NCI-H2196 treated with DMSO at 0.1 percent for 48 hours (cell line): Measurements from ENCODE around the gene NAA35.
"Not testable (repeated sequence)": the region's sequence is repeated elsewhere in the genome, so short reads cannot be mapped to it uniquely, and the experiment has no call there.

Experiments
- DNase-seq: peaks from one replicate; lab custom pipeline; 2025; ENCODE audit not compliant: unreplicated experiment; lab: John Stamatoyannopoulos, UW

Gene NAA35

DNA sequence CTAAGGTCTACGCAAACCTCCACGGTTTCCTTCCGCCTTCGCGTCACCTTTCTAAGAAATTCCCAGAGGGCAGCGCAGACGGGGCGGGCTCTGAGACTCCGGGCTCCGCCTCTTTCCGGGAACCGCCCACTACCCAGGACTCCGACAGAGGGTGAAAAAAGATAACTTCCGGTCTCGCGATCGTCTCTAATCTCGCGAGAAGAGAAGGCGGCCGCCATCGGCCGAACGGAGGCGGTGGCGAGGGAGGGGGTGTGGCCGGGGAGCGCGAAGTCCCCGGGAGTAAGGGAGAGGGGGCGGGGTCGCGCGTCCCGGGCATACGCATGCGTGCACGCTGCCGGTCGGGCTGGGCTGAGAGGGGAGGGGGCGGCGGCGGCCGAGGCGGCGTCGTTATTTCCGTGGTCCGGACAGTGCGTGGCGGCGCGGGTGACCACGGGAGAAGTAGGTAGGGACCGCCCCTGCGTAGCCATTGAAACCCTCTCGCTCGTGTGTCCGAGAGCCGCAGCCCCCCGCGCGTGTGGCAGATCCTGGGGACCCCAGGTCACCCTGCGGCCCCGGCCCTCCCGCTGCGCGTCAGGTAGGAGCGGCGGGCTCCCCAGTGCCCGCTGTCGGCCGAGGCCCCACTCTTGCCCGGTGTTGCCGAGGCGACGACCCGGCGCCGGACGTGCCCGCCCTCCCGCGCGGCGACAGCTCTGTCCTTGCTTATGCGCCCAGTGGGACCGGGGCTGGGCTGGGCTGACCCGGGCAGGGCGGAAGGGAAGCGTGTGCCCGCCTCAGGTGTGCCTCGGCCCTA is at the start of gene NAA35:
Gene NAA35 (plus strand): TSS at position 315 of the 790 bp plus-strand sequence. CDS start 1,014 bp downstream, outside the sequence.
- DNase-seq, result peak; percentile 96

DNA sequence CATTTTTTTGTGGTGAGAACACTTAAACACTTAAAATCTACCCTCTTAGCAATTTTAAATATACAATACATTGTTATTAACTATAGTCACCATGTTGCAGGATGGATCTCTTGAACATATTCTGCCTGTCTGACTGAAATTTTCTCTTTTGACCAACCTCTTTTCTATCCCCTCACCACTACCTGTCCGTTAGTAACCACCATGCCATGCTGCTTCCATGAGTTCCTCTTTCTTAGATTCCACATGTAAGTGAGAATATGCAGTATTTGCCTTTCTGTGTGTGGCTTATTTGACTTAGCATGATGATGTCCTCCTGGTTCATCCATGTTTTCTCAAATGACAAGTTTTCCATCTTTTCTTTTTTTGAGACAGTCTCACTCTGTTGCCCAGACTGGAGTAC is 48.5 kb upstream of the NAA35 start:
- DNase-seq, result no peak

DNA sequence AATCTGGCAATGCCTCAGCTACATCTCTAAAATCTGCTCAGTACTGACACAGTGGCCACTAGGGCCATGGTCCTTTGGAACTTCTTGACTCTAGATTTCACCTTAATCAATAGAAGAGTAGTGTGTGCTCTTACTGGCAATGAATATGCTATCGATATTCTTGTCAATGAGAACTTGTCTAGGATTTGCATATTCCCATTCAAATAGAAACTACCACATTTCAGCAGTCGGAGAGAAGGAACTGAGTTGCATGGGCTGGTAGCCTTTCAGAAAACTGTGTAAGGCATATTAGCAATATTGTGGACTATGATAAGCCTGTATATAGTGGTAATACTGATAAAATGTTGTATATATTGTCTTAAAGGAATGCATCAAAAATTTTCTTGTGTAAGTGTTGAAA is 45.3 kb upstream of the NAA35 start:
- DNase-seq, result no peak

DNA sequence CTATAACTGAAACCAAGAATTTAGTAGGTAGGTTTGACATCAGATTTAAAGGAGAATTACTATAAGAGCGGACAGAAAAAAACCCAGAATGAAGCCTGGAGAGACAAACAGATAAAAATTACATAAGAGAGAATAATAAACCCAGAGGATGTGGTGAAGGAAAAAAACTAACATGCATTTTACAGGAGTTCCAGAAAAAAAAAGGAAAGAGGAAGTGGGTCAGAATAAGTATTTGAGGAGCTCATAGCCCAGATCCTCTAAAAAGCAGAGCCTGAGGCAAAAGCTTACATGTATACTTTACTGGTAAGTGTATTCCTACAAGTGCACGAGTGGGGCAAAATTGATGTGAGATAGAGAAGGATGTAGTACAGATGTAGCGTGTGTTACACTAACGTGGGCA is 43.1 kb upstream of the NAA35 start:
- no peak for DNase-seq

DNA sequence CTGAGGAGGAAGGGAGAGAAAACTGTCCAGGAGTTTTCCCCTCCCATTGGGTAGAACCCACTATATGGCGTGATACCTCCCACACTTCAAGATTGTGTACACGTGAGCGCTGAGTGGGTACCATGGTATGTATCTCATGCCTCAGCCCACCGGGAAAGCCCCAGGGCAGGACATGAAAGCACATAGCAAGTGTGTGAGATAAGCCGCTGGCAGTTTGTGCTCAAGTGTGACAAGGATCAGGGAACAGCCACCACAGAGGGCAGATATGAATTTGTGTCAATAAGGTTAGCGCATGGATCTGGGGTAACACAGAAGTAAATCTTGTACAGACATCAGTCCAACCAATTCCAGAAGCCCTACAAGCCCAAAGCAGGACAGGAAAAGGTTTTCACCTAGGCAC is 42.6 kb upstream of the NAA35 start:
- DNase-seq, result no peak

DNA sequence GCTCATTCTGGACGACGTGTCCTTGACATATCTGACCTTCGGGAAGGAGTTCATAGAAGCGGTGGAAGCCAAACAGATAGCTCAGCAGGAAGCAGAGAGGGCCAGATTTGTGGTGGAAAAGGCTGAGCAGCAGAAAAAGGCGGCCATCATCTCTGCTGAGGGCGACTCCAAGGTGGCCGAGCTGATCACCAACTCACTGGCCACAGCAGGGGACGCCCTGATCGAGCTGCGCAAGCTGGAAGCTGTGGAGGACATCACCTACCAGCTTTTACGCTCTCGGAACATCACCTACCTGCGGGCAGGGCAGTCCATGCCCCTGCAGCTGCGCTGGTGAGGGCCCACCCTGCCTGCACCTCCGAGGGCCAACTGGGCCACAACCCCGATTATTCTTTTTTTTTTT is 41.6 kb upstream of the NAA35 start:
- no peak for DNase-seq

DNA sequence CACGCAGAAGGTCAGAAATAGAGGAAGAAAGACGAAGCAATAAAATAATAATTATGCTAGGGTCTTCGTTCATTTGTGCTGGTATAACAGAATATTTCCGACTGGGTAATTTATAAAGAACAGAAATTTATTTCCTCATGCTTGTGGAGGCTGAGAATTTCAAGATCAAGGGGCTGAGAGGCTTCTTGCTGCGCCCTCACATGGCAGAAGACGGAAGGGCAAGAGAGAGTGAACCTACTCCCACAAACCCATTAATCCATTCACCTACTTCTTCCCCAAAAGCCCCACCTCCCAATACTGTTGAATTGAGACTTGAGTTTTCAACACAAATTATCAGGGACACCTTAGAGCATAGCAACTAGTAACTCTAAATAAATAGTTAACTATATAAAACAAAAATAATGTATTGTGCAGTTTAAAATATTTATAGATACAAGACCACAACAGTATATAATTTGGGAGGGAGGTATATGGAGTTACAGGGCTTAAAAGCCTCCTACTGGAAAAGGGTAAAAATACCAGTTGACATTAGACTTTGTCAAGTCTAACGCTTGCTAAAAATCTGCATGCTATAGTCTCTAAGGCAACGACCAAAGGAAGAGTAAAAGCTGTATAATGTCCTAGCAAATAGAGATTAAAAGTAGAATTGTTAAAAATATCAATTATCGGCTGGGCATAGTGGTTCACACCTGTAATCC is 40.3 kb upstream of the NAA35 start:
- DNase-seq, result no peak

DNA sequence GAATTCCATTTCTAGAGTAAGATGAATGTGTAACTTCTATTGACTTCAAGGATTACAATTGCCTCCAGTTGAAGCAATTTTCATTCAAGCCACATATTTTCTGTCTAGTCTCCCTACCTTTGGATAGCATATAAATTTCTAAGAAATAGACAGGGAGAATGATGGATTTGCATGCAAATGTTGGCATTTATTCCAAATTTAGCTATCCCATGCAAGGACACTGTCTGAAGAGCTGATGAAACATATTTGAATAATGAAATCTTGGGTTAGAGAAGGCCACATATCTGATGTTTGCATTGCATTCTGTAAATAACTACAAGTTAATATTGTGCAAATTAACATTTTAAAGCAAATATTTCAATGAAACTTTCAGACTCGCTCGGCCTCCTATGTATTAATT is 36.0 kb upstream of the NAA35 start:
- no peak for DNase-seq

DNA sequence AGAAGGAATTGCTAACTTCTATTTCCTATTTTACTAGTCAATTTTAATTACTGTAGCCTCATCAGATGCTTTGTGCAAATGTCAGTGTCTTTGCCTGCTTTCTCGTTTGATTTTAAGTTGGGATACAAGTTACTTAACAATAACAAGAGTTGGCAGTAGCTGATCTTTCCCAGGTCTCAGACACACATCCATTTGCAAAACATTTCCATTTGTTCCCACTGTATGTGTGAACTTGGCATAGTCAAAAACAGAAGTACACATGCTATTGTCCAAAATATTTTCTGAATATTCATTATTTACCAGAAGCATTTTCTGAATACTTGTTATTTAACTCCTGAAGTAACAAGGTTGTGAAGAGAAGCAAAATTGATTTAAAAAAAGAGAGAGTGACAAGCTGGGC is 35.0 kb upstream of the NAA35 start:
- no peak for DNase-seq

DNA sequence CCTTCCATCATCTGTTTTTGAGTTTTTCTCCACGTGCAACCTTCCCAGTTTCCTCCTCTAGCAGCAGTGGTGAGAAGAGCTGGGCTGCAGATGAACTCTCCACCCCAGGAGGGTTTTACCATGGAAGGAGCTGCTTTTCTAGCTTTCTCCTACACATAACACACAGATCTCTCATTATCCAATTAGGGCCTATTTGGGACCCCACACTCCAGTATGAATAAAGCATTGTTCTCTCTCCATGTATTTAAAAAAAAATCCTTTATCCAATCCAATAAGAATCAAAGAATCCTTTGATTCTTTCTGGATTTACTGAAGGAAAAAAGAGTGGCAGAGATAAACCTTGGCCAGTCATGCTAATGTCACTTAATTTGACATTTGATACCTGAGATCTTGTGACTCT is 31.6 kb upstream of the NAA35 start:
- DNase-seq, result no peak

DNA sequence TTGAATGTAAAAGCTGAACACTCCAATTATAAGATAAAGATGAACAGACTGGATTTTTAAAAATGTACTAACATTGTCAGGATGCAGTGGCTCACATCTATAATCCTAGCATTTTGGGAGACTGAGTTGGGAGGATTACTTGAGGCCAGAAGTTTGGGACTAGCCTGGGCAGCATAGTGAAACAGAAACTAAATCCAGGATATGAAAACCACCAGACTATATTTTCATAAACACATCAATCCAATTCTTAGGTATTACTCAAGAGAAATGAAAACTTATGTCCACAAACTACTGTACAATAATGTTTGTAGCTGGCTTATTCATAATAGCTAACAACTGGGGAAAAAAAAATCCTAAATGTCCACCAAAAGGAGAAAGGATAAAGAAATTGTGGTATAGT is 26.8 kb upstream of the NAA35 start:
- no peak for DNase-seq

DNA sequence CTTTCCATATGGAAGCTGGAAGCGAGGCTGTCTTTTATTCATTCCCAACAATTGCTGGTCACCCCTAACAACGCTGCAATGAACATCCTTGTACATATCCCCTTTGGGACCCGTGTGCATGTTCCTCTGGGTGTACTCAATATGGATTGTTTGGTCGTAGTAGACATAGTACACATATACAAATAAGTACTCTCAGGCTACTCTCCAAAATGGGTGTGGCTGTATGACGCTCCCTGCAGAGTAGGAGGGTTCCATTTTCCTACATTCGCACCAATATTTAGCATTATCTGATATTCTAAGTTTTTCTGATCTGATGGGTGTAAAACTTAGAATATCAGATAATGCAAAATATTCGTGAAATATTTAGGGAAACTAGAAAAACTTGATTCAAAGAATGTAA is 23.2 kb upstream of the NAA35 start:
- no peak for DNase-seq

DNA sequence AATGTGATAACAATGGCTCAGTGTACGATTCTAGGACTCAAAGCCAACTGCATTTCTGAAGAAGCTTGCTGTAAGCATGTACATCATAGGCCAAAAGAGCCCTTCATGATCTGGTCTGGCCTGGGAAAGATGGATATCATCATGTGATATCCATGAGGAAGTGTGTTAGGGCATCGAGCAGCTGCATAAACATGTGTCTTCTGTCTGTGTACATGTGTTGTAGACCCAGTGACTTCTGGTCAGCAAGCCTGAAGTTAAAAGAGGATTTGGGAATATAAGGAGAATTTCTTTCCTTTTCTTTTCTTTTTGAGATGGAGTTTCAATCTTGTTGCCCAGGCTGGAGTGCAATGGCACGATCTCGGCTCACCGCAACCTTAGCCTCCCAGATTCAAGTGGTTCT is 15.5 kb upstream of the NAA35 start:
- no peak for DNase-seq

DNA sequence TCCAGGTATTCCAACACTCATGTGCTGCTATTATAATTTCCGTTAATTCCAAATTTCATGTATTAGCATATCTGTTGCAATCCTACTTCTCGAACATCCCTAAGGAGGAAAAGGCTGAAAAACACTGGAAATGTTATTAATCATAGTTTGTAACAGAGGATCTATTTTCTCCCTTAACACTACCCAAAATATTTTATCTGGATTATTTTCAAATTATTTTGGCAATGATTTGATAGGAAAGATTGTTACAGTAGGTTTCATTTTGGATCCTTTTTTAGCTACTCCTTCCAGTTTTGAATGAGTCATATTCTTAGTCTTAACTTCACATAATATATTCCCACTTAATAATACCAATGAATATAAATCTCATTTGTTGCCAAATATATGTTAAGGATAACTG is 13.9 kb upstream of the NAA35 start:
- no peak for DNase-seq

DNA sequence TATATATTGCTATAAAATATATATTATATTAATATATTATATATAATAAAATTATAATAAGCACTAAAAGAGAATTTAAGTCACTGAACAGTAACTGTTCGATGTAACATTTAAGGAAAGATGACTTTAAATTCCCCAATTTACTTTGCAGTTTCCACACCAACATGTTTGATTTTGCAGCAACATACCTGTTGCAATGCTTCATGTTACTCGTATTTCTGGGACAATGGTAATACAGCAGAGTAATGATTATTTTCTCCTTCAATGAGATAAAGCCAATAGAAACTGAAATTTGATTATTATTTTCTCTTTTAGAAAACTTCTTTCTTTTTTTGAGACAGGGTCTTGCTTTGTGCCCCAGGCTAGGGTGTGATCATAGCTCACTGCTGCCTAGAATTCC is 9.5 kb upstream of the NAA35 start:
- DNase-seq, result no peak

DNA sequence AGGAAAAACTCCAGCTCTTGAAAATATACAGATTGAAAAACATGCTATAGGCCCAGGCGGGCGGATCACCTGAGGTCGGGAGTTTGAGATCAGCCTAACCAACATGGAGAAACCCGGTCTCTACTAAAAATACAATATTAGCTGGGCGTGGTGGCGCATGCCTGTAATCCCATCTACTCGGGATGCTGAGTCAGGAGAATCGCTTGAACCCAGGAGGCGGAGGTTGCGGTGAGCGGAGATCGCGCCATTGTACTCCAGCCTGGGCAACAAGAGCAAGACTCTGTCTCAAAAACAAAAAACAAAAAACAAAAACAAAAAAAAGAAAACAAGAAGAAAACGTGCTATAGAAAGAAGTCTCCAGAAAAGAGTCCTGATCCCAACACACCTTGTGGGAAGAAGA is 5.0 kb upstream of the NAA35 start:
- DNase-seq, result not testable (repeated sequence)

DNA sequence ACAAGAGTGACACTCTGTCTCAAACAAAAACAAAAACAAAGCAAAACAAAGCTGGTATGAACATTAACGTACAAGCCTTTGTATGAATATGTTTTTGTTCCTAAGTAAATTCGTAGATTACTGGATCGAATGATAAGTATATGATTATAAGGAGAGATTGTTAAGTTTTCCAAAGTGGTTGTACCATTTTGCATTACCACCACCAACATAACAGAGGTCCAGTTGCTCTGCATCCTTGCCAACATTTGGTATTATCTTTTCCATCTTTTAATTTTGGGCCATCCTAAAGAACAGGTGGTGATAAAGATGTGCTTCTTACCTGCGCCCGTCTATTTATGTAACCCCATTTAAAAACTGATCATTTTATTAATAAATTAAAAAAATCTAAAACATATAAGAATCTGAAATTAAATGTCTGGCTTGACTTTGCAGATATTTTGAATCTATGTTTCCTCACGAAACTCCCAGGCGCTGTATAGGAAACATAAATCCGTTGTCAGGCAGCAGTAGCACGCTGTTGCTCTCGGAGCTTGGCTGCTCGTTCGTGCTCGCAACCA is 593 bp upstream of the NAA35 start:
- DNase-seq, result no peak

DNA sequence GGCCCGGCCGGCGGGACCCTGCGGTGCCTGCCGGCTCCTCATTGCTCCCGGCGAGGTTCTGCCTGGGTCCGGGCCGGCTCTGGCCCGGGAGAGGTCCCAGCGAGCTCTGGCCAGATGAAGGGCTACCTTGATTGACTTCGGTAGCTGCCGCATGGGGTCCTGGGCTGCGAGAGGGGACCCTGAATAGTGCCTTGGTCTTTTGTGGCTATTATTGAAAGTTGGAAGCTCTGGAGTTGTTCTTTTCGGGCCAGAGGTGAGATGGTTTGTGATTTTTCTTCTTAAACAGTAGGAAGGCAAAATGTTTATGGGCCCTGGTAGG is 635 bp downstream of the NAA35 start:
- no peak for DNase-seq

DNA sequence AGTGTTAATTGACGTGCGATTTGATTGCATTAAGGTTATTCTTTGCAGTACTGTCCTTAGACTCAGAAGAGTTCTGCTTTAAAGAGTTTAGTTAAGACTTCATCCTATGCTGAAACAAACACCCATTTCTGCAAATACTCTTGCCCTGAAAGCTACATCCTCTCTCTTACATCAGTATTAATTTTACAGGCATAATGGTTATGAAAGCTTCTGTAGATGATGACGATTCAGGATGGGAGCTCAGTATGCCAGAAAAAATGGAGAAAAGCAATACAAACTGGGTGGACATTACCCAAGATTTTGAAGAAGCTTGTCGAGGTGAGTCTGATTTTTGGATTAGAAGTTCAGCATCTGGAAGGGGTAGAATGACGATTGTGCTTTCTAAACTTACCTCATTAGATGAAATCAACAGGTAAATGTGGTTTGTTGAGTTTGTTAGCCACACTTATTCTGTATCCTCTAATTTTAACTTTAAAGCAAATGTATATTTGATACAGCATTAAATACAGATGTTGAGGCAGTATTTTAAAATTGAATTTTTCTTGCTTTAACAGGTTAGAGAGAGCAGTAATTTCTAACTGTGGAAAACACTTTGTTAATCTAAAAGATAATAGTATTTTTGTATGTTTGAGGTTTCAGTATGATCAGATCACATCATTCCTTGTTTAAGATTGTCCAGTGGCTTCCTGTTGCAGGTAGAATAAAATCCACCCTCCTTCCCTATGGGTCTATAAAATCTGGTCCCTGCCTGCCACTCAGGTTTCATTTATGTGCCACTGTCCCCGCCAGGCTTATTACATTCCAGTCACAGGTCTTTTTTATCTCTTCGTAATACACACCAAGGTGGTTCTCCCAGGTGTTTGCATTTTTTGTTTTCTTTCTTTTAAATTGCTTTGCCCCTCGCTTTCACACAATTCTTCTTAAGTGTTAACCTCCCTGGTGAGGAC is 1.3 kb downstream of the NAA35 start:
- no peak for DNase-seq

DNA sequence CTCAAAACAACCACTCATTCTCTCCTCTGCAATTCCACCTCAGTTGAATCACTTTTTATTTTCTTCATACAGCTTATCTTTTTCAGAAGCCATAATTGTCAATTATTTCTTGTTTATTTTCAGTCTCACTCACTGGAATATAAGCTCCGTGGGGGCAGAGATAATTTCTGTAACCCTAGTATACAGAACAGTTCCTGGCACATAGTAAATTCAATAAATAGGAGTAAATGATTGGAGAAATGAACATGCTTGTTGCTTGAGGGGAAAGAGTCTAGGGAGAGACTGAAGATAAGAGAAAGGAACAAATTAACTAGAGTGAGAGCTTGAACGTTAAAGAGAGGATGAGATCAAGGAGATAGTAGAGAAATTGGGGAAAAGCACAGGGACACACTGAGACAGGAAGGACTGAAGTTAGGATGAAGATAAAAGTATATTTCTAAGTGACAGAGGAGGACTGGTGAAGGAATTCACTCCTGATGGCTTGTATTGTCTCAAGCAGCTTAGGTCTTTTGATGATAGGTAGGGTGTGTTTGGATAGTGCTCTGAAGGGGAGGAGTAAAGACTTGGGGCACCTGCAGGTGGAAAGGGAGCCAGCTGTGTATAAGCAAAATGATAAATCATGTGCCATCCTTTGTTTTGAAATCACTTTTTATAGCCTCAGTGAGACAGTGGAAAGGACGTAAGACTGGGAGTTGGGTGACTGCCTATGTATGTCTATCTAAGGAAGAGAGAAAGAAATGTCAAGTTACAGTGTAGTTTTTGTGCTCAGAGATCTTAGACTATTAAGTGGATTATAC is 2.2 kb downstream of the NAA35 start:
- no peak for DNase-seq
